ENCODE measurements around the gene C5orf52.
"Not testable (repeated sequence)": the region's sequence is repeated elsewhere in the genome, so short reads cannot be mapped to it uniquely, and the experiment has no call there.

C5orf52 gene

DNA sequence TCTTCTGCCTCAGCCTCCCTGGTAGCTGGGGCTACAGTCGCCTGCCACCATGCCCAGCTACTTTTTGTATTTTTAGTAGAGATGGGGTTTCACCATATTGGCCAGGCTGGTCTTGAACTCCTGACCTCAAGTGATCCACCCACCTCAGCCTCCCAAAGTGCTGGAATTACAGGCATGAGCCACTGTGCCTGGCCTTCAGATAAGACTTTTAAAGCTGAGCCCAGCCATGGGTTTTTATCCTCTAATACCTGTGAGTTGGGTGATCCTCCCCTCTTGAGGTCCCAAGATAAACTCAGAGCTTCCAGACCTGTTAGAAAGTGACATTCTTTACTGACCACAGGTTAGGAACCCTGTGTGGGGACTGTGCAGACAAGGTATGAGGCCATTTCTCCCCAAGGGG, 56.5 kb downstream of the C5orf52 start:
- DNase-seq = not testable (repeated sequence)

Measured in hematopoietic multipotent progenitor cell treated with erythropoietin and hydrocortisone succinate and interleukin-3 and kit ligand, for 6 days (in vitro differentiated cells).